Gastroesophageal sphincter (tissue), 4 donors: ENCODE data around the gene TRAPPC6A. TPM values are rescaled to one million over a fixed set of nuclear protein-coding genes. Genes with fewer than 3 reads are reported as not detected.
A peak's percentile ranks its signal among the peaks of the same experiment; 100 is the strongest.

ENCODE experiments used
- ATAC-seq: fragments of 150-250 bp; one replicate; pipeline ENCODE4 v1.9.1; 2016; ENCODE audit warnings: mild to moderate bottlenecking, moderate library complexity
- H3K27ac ChIP-seq, 4 donors: fragments of 200-600 bp; sonication (generic) in 3 of 4; 1 replicate in 3 of 4; 2 replicates in 1 of 4; pipeline ENCODE4 v1.5.1; 2016 to 2019
- H3K27me3 ChIP-seq: fragments of 200-600 bp; sonication (generic); one replicate; pipeline ENCODE4 v1.5.1; 2019
- H3K36me3 ChIP-seq, 2 donors: fragments of 200-600 bp; sonication (generic); one replicate each; pipeline ENCODE4 v1.5.1; 2019; ENCODE audit warnings: control low read depth in 1 of 2
- H3K4me1 ChIP-seq, 3 donors: fragments of 200-600 bp; sonication (generic); 1 replicate in 2 of 3; 2 replicates in 1 of 3; pipeline ENCODE4 v1.5.1; 2016 to 2019; ENCODE audit warnings: control low read depth in 2 of 3
- H3K4me3 ChIP-seq, 2 donors: fragments of 200-600 bp; sonication (generic); one replicate each; pipeline ENCODE4 v1.5.1; 2019; ENCODE audit warnings: mild to moderate bottlenecking in 1 of 2, moderate library complexity in 1 of 2
- H3K9me3 ChIP-seq, 3 donors: fragments of 200-600 bp; sonication (generic); one replicate each; pipeline ENCODE4 v1.5.1; 2017 to 2019; ENCODE audit warnings: control low read depth in 2 of 3
- EP300 ChIP-seq: sonication (generic); formaldehyde crosslinking; IDR thresholded peaks from one replicate; pipeline ENCODE4 v1.6.1; 2017; ENCODE audit warnings: antibody characterized with exemption, mild to moderate bottlenecking
- POLR2A ChIP-seq, 2 donors: fragments of 450-650 bp; IDR thresholded peaks; one replicate each; pipeline ENCODE4 v1.6.1; 2017; ENCODE audit warnings: antibody characterized with exemption in 2 of 2, mild to moderate bottlenecking in 2 of 2, moderate library complexity in 1 of 2
- POLR2AphosphoS5 ChIP-seq: sonication (generic); formaldehyde crosslinking; IDR thresholded peaks from one replicate; pipeline ENCODE4 v1.6.1; 2017; ENCODE audit warnings: antibody characterized with exemption
- WGBS, 2 donors: methylation state at CpG; one replicate each; pipeline ENCODE4 v1.1.5; 2018; ENCODE audit warnings: low coverage in 1 of 2; 5-methylcytosine and 5-hydroxymethylcytosine counted together
- total RNA-seq, 4 donors: library from RNA; depleted of rRNA; stranded (reverse); fragments of >200 nt; gene quantifications; one replicate each; pipeline ENCODE4 v1.1.0, GENCODE V29; 2016
- TF ChIP-seq, protein P1 (sequence below), 4 experiments: fragments of 200-600 bp in 2 of 4; fragments of 450-650 bp in 2 of 4; sonication (generic) in 1 of 4; IDR thresholded peaks; one replicate each; pipeline ENCODE4 v1.5.1; 2017 to 2019; ENCODE audit warnings: antibody characterized with exemption in 4 of 4, mild to moderate bottlenecking in 2 of 4, moderate library complexity in 2 of 4

The TRAPPC6A gene
- total RNA-seq, 4 donors from 2014 or later = 16.2 to 24.0 (median 20.7) TPM

DNA sequence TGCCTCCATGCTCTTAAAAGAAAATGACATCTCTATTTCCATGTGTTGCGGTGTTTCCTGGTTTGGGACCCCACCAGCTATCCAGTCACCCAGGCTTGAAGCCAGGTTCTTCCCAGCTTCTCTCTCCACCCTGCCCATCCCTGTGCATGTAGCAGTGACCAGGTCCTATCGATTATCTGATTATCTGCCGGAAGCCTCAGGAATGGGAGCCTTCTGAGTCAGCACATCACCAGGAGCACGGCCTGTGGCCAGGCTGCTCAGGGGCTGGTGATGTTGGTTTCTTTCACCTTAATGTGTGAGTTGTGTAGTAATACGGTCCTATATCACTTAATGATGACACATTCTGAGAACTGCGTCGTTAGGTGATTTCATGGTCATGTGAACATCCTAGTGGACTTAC is 51.4 kb downstream of the TRAPPC6A start:
- Histone ChIP-seq H3K4me1 (no peaks in the 10 kb centered on the region), H3K4me3 (no peak overlapping the region), H3K9me3 (no peaks in the 10 kb centered on the region), H3K27ac (no peak overlapping the region), H3K27me3 (no peaks in the 10 kb centered on the region), H3K36me3 (peaks cover 0 to 5% of the 10 kb centered on the region in 2 donors)
- no peak for ATAC-seq
- WGBS, 2 donors = 100% methylated on average over 1 of the region's 7 CpGs
- TF ChIP-seq EP300 (no peak), POLR2AphosphoS5 (no peak), POLR2A (IDR thresholded peaks at IDR 0.05) (no peak)
- TF ChIP-seq, protein P1, sequence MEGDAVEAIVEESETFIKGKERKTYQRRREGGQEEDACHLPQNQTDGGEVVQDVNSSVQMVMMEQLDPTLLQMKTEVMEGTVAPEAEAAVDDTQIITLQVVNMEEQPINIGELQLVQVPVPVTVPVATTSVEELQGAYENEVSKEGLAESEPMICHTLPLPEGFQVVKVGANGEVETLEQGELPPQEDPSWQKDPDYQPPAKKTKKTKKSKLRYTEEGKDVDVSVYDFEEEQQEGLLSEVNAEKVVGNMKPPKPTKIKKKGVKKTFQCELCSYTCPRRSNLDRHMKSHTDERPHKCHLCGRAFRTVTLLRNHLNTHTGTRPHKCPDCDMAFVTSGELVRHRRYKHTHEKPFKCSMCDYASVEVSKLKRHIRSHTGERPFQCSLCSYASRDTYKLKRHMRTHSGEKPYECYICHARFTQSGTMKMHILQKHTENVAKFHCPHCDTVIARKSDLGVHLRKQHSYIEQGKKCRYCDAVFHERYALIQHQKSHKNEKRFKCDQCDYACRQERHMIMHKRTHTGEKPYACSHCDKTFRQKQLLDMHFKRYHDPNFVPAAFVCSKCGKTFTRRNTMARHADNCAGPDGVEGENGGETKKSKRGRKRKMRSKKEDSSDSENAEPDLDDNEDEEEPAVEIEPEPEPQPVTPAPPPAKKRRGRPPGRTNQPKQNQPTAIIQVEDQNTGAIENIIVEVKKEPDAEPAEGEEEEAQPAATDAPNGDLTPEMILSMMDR (IDR thresholded peaks at IDR 0.05) = no peak

GRCh38 chr19:45125975-45126493 is 52.0 kb downstream of the TRAPPC6A start:
- Histone ChIP-seq H3K36me3 (peaks cover 0 to 5% of the 10 kb centered on the region in 2 donors), H3K27me3 (no peaks in the 10 kb centered on the region), H3K9me3 (no peaks in the 10 kb centered on the region), H3K4me3 (no peak overlapping the region), H3K27ac (no peak overlapping the region), H3K4me1 (no peaks in the 10 kb centered on the region)
- no peak for TF ChIP-seq EP300
- TF ChIP-seq, protein P1 (IDR thresholded peaks at IDR 0.05) = peak in 3 of 4 experiments; percentile 30 to 56 (median 47)
- TF ChIP-seq POLR2A (IDR thresholded peaks at IDR 0.05) = no peak
- no peak for TF ChIP-seq POLR2AphosphoS5
- peak; percentile 19 for ATAC-seq
- WGBS, 2 donors = 10 to 64% methylated on average over 2 to 4 of the region's 12 CpGs

- WGBS, 2 donors = 94% methylated on average over 5 of the region's 9 CpGs; no CpG with 5 or more reads in 1 of the 2 donors
- H3K27me3 ChIP-seq = no peaks in the 10 kb centered on the region
- no peaks in the 10 kb centered on the region for H3K4me1 ChIP-seq
- H3K27ac ChIP-seq = no peak overlapping the region
- H3K9me3 ChIP-seq = no peaks in the 10 kb centered on the region
- no peak for TF ChIP-seq POLR2AphosphoS5
- TF ChIP-seq POLR2A (IDR thresholded peaks at IDR 0.05) = no peak
- no peak for TF ChIP-seq EP300
- TF ChIP-seq, protein P1 (IDR thresholded peaks at IDR 0.05) = no peak
- peaks cover 0 to 5% of the 10 kb centered on the region in 2 donors for H3K36me3 ChIP-seq
- H3K4me3 ChIP-seq = no peak overlapping the region
- ATAC-seq = no peak
Measured at GRCh38 chr19:45125360-45125759, 52.7 kb downstream of the TRAPPC6A start.

DNA sequence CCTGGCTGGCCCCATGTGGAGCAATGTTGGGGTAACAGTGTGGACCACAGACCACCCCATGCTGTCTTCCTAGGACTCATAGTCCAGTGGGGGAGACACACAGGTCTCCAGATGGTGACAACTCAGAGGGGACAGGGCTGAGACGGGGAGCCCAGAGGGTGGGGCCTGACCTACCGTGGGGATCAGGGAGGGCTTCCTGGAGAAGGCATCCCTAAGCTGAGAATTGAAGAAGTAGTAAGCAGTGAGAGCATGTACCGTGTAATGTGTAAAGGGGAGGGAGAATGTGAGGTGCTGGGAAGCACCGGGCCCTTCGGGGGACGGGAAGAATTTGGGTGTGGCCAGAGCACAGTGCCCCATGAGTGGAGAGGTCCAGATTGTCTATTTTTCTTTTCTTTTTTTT is 54.0 kb downstream of the TRAPPC6A start:
- no peaks in the 10 kb centered on the region for H3K27me3 ChIP-seq
- H3K9me3 ChIP-seq = no peaks in the 10 kb centered on the region
- ATAC-seq = no peak
- peaks cover 0 to 5% of the 10 kb centered on the region in 2 donors for H3K36me3 ChIP-seq
- no peak overlapping the region for H3K27ac ChIP-seq
- no peaks in the 10 kb centered on the region for H3K4me1 ChIP-seq
- H3K4me3 ChIP-seq = no peak overlapping the region
- WGBS, 2 donors = 78% methylated on average over 4 of the region's 6 CpGs; no CpG with 5 or more reads in 1 of the 2 donors
- TF ChIP-seq POLR2AphosphoS5 (no peak), POLR2A (IDR thresholded peaks at IDR 0.05) (no peak), EP300 (no peak)
- TF ChIP-seq, protein P1 (IDR thresholded peaks at IDR 0.05) = no peak

DNA sequence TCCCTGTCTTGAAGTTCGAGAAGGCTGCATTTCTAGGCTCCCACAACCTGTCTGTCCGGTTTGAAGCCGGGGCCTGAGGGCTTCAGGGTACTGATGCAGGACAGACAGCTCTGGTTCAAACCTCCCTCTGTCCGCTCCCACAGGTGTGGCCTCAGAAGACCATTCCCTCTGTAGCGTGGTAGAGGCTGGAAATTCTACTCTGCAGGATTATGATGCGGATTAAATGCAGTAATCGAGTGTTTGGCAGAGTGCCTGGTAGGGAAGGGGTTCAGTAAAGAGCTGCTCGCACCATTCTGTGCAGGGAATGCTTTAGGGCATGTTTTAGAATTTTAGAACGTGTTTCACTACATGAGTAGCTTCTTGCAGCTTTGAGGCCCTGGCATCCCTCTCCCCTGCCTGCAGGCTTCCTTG is 54.6 kb downstream of the TRAPPC6A start:
- WGBS, 2 donors = 41 to 73% methylated on average over 3 to 4 of the region's 9 CpGs
- no peaks in the 10 kb centered on the region for H3K9me3 ChIP-seq
- no peaks in the 10 kb centered on the region for H3K27me3 ChIP-seq
- TF ChIP-seq, protein P1 (IDR thresholded peaks at IDR 0.05) = no peak
- TF ChIP-seq POLR2AphosphoS5 = no peak
- no peak for TF ChIP-seq POLR2A (IDR thresholded peaks at IDR 0.05)
- no peak for TF ChIP-seq EP300
- peaks cover 0 to 3% (median 0%) of the 10 kb centered on the region in 3 donors for H3K4me1 ChIP-seq
- H3K4me3 ChIP-seq = no peak overlapping the region
- peaks cover 0 to 5% of the 10 kb centered on the region in 2 donors for H3K36me3 ChIP-seq
- no peak overlapping the region for H3K27ac ChIP-seq
- ATAC-seq = no peak
